K562 (cell line): Measurements from ENCODE around the gene SNX9. TPM values are rescaled to one million over a fixed set of nuclear protein-coding genes. Genes with fewer than 3 reads are reported as not detected.
A peak's percentile ranks its signal among the peaks of the same experiment; 100 is the strongest.

ENCODE experiments used
- BRF1 ChIP-seq: IDR thresholded peaks from 3 replicates; pipeline ENCODE4 v1.6.1; 2011; ENCODE audit warnings: borderline replicate concordance, mild to moderate bottlenecking; ENCODE audit not compliant: insufficient read length; ENCODE audit errors: extremely low read depth
- CBX1 ChIP-seq: sonication (generic); IDR thresholded peaks from 2 replicates; pipeline ENCODE4 v1.6.1; 2016; ENCODE audit warnings: antibody characterized with exemption, low read depth, mild to moderate bottlenecking
- CBX3 ChIP-seq, 2 experiments: IDR thresholded peaks; 1 replicate in 1 of 2; 2 replicates in 1 of 2; pipeline ENCODE4 v1.6.1; 2012; ENCODE audit warnings: inconsistent platforms in 2 of 2, low read length in 2 of 2, borderline replicate concordance in 1 of 2, control low read depth in 1 of 2
- CBX5 ChIP-seq: IDR thresholded peaks from 2 replicates; pipeline ENCODE4 v1.6.1; 2014; ENCODE audit warnings: low read depth, borderline replicate concordance
- CC2D1A ChIP-seq: fragments of 450-650 bp; IDR thresholded peaks from 2 replicates; pipeline ENCODE4 v1.6.1; 2017; ENCODE audit warnings: mild to moderate bottlenecking
- CXXC5 ChIP-seq: fragments of 250-450 bp; sonication (Bioruptor Pico); IDR thresholded peaks from 2 replicates; pipeline ENCODE4 v1.8.0; 2022; ENCODE audit warnings: inconsistent platforms, mild to moderate bottlenecking, moderate library complexity
- HDGF ChIP-seq: fragments of 450-650 bp; IDR thresholded peaks from 2 replicates; pipeline ENCODE4 v1.6.1; 2016
- HNRNPUL1 ChIP-seq: fragments of 200-400 bp; formaldehyde crosslinking; IDR thresholded peaks from 2 replicates; pipeline ENCODE4 v1.6.1; 2017; ENCODE audit warnings: low read length
- KDM5B ChIP-seq: fragments of 200-600 bp; sonication (generic); IDR thresholded peaks from 2 replicates; pipeline ENCODE4 v1.6.1; 2012; ENCODE audit warnings: low read depth, mild to moderate bottlenecking, moderate library complexity, low read length, control low read depth, inconsistent platforms; ENCODE audit not compliant: insufficient replicate concordance
- KLF13 ChIP-seq: fragments of 450-650 bp; IDR thresholded peaks from 2 replicates; pipeline ENCODE4 v1.6.1; 2016; ENCODE audit warnings: missing genetic modification characterization, low read depth, mild to moderate bottlenecking, missing compliant biosample characterization, moderate library complexity, borderline replicate concordance
- LCOR ChIP-seq: sonication (generic); formaldehyde crosslinking; IDR thresholded peaks from 2 replicates; pipeline ENCODE4 v1.8.0; 2022; ENCODE audit warnings: mild to moderate bottlenecking, missing genetic modification reagents
- MECOM ChIP-seq: fragments of 250-450 bp; sonication (Bioruptor Pico); IDR thresholded peaks from 2 replicates; pipeline ENCODE4 v1.8.0; 2022; ENCODE audit warnings: inconsistent platforms
- POLR2AphosphoS2 ChIP-seq: IDR thresholded peaks from 2 replicates; pipeline ENCODE4 v1.6.1; 2012; ENCODE audit warnings: low read length, improper control_type of control experiment
- SIX5 ChIP-seq, 2 experiments: IDR thresholded peaks; 2 replicates each; pipeline ENCODE4 v1.6.1; 2011; ENCODE audit warnings: low read length in 2 of 2, borderline replicate concordance in 1 of 2, low read depth in 1 of 2, mild to moderate bottlenecking in 1 of 2, moderate library complexity in 1 of 2; ENCODE audit not compliant: insufficient read depth in 1 of 2
- SMAD2 ChIP-seq: fragments of 150-350 bp; IDR thresholded peaks from 2 replicates; pipeline ENCODE4 v1.6.1; 2014; ENCODE audit warnings: low read depth, mild to moderate bottlenecking, low read length
- THRAP3 ChIP-seq: fragments of 450-650 bp; IDR thresholded peaks from 2 replicates; pipeline ENCODE4 v1.6.1; 2016; ENCODE audit warnings: mild to moderate bottlenecking, inconsistent platforms, borderline replicate concordance
- YBX1 ChIP-seq: fragments of 450-650 bp; IDR thresholded peaks from 2 replicates; pipeline ENCODE4 v1.7.1; 2016; ENCODE audit warnings: mild to moderate bottlenecking
- ZBTB2 ChIP-seq: fragments of 450-650 bp; IDR thresholded peaks from 2 replicates; pipeline ENCODE4 v1.6.1; 2016; ENCODE audit warnings: antibody characterized with exemption
- ZFP91 ChIP-seq: sonication (generic); formaldehyde crosslinking; IDR thresholded peaks from 2 replicates; pipeline ENCODE4 v1.8.0; 2022; ENCODE audit warnings: mild to moderate bottlenecking, missing genetic modification reagents
- ZFPM2 ChIP-seq: fragments of 250-450 bp; sonication (Bioruptor Pico); IDR thresholded peaks from 2 replicates; pipeline ENCODE4 v1.5.1; 2022; ENCODE audit warnings: mild to moderate bottlenecking
- ZNF146 ChIP-seq: IDR thresholded peaks from one replicate; pipeline ENCODE4 v1.6.1; 2018; ENCODE audit warnings: missing compliant biosample characterization; ENCODE audit not compliant: unreplicated experiment
- ZNF174 ChIP-seq: fragments of 250-450 bp; sonication (Bioruptor Pico); IDR thresholded peaks from 2 replicates; pipeline ENCODE4 v1.4.0; 2020; ENCODE audit warnings: mild to moderate bottlenecking
- ZNF232 ChIP-seq: sonication (generic); formaldehyde crosslinking; IDR thresholded peaks from 2 replicates; pipeline ENCODE4 v1.8.0; 2022; ENCODE audit warnings: mild to moderate bottlenecking, missing genetic modification reagents
- ZNF512 ChIP-seq: IDR thresholded peaks from 2 replicates; pipeline ENCODE4 v1.6.1; 2016; ENCODE audit warnings: missing genetic modification characterization, missing compliant biosample characterization
- ZSCAN32 ChIP-seq: fragments of 450-650 bp; formaldehyde crosslinking; IDR thresholded peaks from 2 replicates; pipeline ENCODE4 v1.4.0; 2020; ENCODE audit warnings: mild to moderate bottlenecking, moderate library complexity
- polyA plus RNA-seq, 8 experiments: library from polyadenylated mRNA; depleted of rRNA in 4 of 8; stranded (reverse) in 5 of 8; unstranded in 3 of 8; fragments of >200 nt; fragmentation: Nextera tagmentation in 2 of 8; fragmentation: Illumina TruSeq in 1 of 8; extraction: Ambion mirVana in 2 of 8; extraction: Trizol in 1 of 8; gene quantifications; 2 replicates each; pipeline versions ENCODE4 v1.2.1 to v1.2.3, GENCODE V29; 2011 to 2014; ENCODE audit warnings: inconsistent platforms in 1 of 8, missing spikeins in 1 of 8
- total RNA-seq, 7 experiments: library from RNA; depleted of rRNA in 6 of 7; stranded (reverse); fragments of >200 nt in 6 of 7; fragmentation: Illumina TruSeq in 2 of 7; extraction: Trizol in 2 of 7; gene quantifications; 2 replicates each; pipeline versions ENCODE4 v1.2.1 to v1.2.3, GENCODE V29; 2011 to 2021; ENCODE audit warnings: low replicate concordance in 1 of 7
- TF ChIP-seq, protein P1 (sequence below): sonication (generic); formaldehyde crosslinking; IDR thresholded peaks from 2 replicates; pipeline ENCODE4 v1.5.0; 2020; ENCODE audit warnings: missing genetic modification reagents

The SNX9 gene
- total and polyA plus RNA-seq, 9 of the 15 experiments (the other 6 are each of a cell fraction or from before 2014, with no cell fraction given) = 6.0 to 81.7 (median 57.1) TPM

DNA sequence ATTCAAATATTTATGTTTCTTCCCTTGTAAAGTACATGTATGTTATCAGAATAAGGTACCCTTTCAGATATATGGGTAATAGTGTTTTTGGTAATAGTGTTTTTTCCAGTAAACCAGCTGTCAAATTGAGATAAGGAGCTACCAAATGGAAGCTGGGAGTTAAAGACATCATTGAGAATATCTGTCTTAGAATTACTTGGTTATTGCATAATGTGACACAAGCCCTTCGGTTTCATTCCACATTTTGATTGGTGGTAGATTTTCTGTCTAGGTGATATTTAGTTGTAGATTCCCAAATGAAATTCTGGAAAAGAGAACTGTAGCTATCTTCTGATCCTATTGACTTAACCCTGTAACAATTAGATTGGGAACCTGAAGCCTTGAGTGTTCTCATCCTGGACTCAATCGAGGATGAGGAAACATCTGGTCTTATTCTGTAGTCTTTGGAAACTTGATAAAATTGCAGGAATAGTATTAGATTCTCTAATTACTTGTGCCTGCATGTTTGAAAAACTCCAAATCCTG lies 83.6 kb downstream of the SNX9 start (continued):
- no peak for TF ChIP-seq ZNF512
- 0 out of 2 replicates have a peak, but pooled peaks have one; percentile 6 for TF ChIP-seq MECOM (CRISPR knock-in tag)
- TF ChIP-seq CBX3 (IDR thresholded peaks at IDR 0.05; ENCODE audit: borderline replicate concordance in 1 of 2, low read length in 2 of 2) = no peak
- TF ChIP-seq POLR2AphosphoS2 = no peak
- TF ChIP-seq SIX5 (IDR thresholded peaks at IDR 0.05; ENCODE audit: borderline replicate concordance in 1 of 2, insufficient read depth in 1 of 2, low read depth in 1 of 2, low read length in 2 of 2) = no peak
- TF ChIP-seq SMAD2 = no peak
- TF ChIP-seq CC2D1A = no peak
- TF ChIP-seq CXXC5 (CRISPR knock-in tag) = peak; percentile 39; the same call in 1 of the 2 replicates
- no peak for TF ChIP-seq LCOR (CRISPR knock-in tag)
- no peak for TF ChIP-seq CBX1
- no peak for TF ChIP-seq ZNF232 (CRISPR knock-in tag)
- TF ChIP-seq HNRNPUL1 = no peak
- TF ChIP-seq ZFPM2 (CRISPR knock-in tag) = no peak
- no peak for TF ChIP-seq HDGF
- TF ChIP-seq ZSCAN32 (CRISPR knock-in tag) = no peak
- no peak for TF ChIP-seq YBX1
- no peak for TF ChIP-seq ZNF174 (CRISPR knock-in tag)
- TF ChIP-seq, protein P1, sequence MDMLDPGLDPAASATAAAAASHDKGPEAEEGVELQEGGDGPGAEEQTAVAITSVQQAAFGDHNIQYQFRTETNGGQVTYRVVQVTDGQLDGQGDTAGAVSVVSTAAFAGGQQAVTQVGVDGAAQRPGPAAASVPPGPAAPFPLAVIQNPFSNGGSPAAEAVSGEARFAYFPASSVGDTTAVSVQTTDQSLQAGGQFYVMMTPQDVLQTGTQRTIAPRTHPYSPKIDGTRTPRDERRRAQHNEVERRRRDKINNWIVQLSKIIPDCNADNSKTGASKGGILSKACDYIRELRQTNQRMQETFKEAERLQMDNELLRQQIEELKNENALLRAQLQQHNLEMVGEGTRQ (CRISPR knock-in tag) = no peak
- TF ChIP-seq CBX5 = no peak
- TF ChIP-seq ZNF146 (CRISPR knock-in tag) = no peak
- no peak for TF ChIP-seq ZBTB2
- TF ChIP-seq KLF13 = no peak
- TF ChIP-seq KDM5B = no peak
- TF ChIP-seq ZFP91 = no peak
- no peak for TF ChIP-seq BRF1
- no peak for TF ChIP-seq THRAP3
